HCT116 (cell line): ENCODE data around the gene KIAA1549. TPM values are rescaled to one million over a fixed set of nuclear protein-coding genes. Genes with fewer than 3 reads are reported as not detected.

Experiments
- ATAC-seq: fragments of 200-7000 bp; cut with Tn5 transposase; 2 replicates; pipeline ENCODE4 v1.9.1; 2020; ENCODE audit warnings: mild to moderate bottlenecking, moderate library complexity
- BruUV-seq: library from RNA; stranded (reverse); fragments of 400-500 nt; replicated peaks from 2 replicates; lab custom pipeline; 2021; lab: Mats Ljungman, UMichigan
- CTCF ChIA-PET: fragments of 300-600 bp; sonication (Branson Sonifier 250); formaldehyde crosslinking; loops from one replicate; lab custom pipeline; 2021; ENCODE audit warnings: antibody characterized with exemption; lab: Charles Lee
- POLR2A ChIA-PET: fragments of 300-600, 350-600 bp; sonication (Branson Sonifier 250); formaldehyde crosslinking; loops from one replicate; lab custom pipeline; 2021; ENCODE audit warnings: antibody characterized with exemption; lab: Charles Lee
- RAD21 ChIA-PET, 2 experiments: fragments of 300-600 bp; sonication (Branson Sonifier 250); formaldehyde crosslinking; loops; one replicate each; lab custom pipeline; 2023; ENCODE audit warnings: low total read pairs in 2 of 2; ENCODE audit not compliant: uncharacterized antibody in 2 of 2, unreplicated experiment in 2 of 2, low non-redundant PET in 1 of 2; lab: Charles Lee
- DNase-seq: peaks from one replicate; pipeline ENCODE4 v3.0.0-alpha.2; 2010; ENCODE audit warnings: low read depth, low spot score
- H2AFZ ChIP-seq: fragments of 200-600 bp; shearing (Covaris generic), sonication (generic); 2 replicates; pipeline ENCODE4 v1.6.1; 2017; ENCODE audit warnings: low read depth, mixed run types, mixed read lengths, antibody characterized with exemption, low read length; ENCODE audit not compliant: poor library complexity, severe bottlenecking
- H3K27ac ChIP-seq: 2 replicates; pipeline ENCODE4 v1.5.1; 2012; ENCODE audit warnings: low read depth, low read length
- H3K27me3 ChIP-seq: fragments of 200-600 bp; sonication (generic); 2 replicates; pipeline ENCODE4 v1.6.1; 2016; ENCODE audit warnings: mixed run types, low read length, mixed read lengths; ENCODE audit not compliant: insufficient read depth
- H3K36me3 ChIP-seq, 2 experiments: fragments of 200-500 bp in 1 of 2; fragments of 200-600 bp in 1 of 2; sonication (Bioruptor generic) in 1 of 2; sonication (generic) in 1 of 2; 2 replicates each; pipeline versions ENCODE4 v1.5.1 to v1.6.1; 2014 to 2016; ENCODE audit warnings: low read length in 2 of 2, inconsistent platforms in 1 of 2, mixed read lengths in 1 of 2, mixed run types in 1 of 2; ENCODE audit not compliant: insufficient read depth in 2 of 2, control insufficient read depth in 1 of 2
- H3K4me1 ChIP-seq, 2 experiments: fragments of 200-600 bp in 1 of 2; sonication (generic) in 1 of 2; 2 replicates each; pipeline versions ENCODE4 v1.5.1 to v1.6.1; 2012 to 2017; ENCODE audit warnings: low read length in 2 of 2, inconsistent platforms in 1 of 2, mild to moderate bottlenecking in 1 of 2, mixed read lengths in 1 of 2, mixed run types in 1 of 2, moderate library complexity in 1 of 2; ENCODE audit not compliant: insufficient read depth in 2 of 2, control insufficient read depth in 1 of 2
- H3K4me2 ChIP-seq: fragments of 200-600 bp; sonication (generic); 2 replicates; pipeline ENCODE4 v1.6.1; 2017; ENCODE audit warnings: mixed run types, low read length, mixed read lengths
- H3K4me3 ChIP-seq, 2 experiments: fragments of 200-600 bp in 1 of 2; sonication (generic) in 1 of 2; replicated peaks in 1 of 2; 2 replicates each; pipeline ENCODE4 v1.5.1; 2011 to 2016; ENCODE audit warnings: low read length in 2 of 2, control low read depth in 1 of 2, low read depth in 1 of 2, mild to moderate bottlenecking in 1 of 2, mixed read lengths in 1 of 2, mixed run types in 1 of 2
- H3K79me2 ChIP-seq: fragments of 200-600 bp; sonication (generic); 2 replicates; pipeline ENCODE4 v1.6.1; 2017; ENCODE audit warnings: mild to moderate bottlenecking, mixed run types, low read length, moderate library complexity, mixed read lengths; ENCODE audit not compliant: insufficient read depth
- H3K9ac ChIP-seq: fragments of 200-600 bp; sonication (generic); 2 replicates; pipeline ENCODE4 v1.6.1; 2016; ENCODE audit warnings: low read length, mixed read lengths
- H3K9me2 ChIP-seq: fragments of 200-600 bp; sonication (generic), shearing (Covaris generic); 2 replicates; pipeline ENCODE4 v1.6.1; 2017; ENCODE audit warnings: mixed run types, mild to moderate bottlenecking, moderate library complexity; ENCODE audit not compliant: insufficient read depth
- H3K9me3 ChIP-seq, 2 experiments: fragments of 200-500 bp in 1 of 2; fragments of 200-600 bp in 1 of 2; sonication (Bioruptor generic) in 1 of 2; sonication (generic) in 1 of 2; 2 replicates each; pipeline ENCODE4 v1.6.1; 2014 to 2017; ENCODE audit warnings: low read length in 2 of 2, mixed read lengths in 2 of 2, inconsistent platforms in 1 of 2, low read depth in 1 of 2, mild to moderate bottlenecking in 1 of 2, mixed run types in 1 of 2, moderate library complexity in 1 of 2; ENCODE audit not compliant: control insufficient read depth in 1 of 2, insufficient read depth in 1 of 2
- H4K20me1 ChIP-seq: fragments of 200-600 bp; sonication (generic), shearing (Covaris generic); 2 replicates; pipeline ENCODE4 v1.6.1; 2017; ENCODE audit warnings: mixed run types, mild to moderate bottlenecking, moderate library complexity; ENCODE audit not compliant: insufficient read depth
- CEBPB ChIP-seq: IDR thresholded peaks from 2 replicates; pipeline ENCODE4 v1.6.1; 2012; ENCODE audit warnings: low read depth
- EGR1 ChIP-seq: IDR thresholded peaks from 2 replicates; pipeline ENCODE4 v1.6.1; 2012; ENCODE audit warnings: low read depth
- EZH2phosphoT487 ChIP-seq: fragments of 200-600 bp; IDR thresholded peaks from 2 replicates; pipeline ENCODE4 v1.6.1; 2018; ENCODE audit warnings: antibody characterized with exemption, borderline replicate concordance
- FOSL1 ChIP-seq: IDR thresholded peaks from 2 replicates; pipeline ENCODE4 v1.6.1; 2012; ENCODE audit warnings: low read depth
- JUND ChIP-seq: IDR thresholded peaks from 2 replicates; pipeline ENCODE4 v1.6.1; 2012
- POLR2AphosphoS5 ChIP-seq: IDR thresholded peaks from 2 replicates; pipeline ENCODE4 v1.6.1; 2011; ENCODE audit warnings: mild to moderate bottlenecking, low read depth, low read length, moderate library complexity
- RAD21 ChIP-seq: IDR thresholded peaks from 2 replicates; pipeline ENCODE4 v1.6.1; 2012; ENCODE audit warnings: low read depth, mild to moderate bottlenecking
- TCF7L2 ChIP-seq: IDR thresholded peaks from 2 replicates; pipeline ENCODE4 v1.7.0; 2011; ENCODE audit warnings: borderline replicate concordance, inconsistent platforms; ENCODE audit not compliant: insufficient read depth, insufficient read length; ENCODE audit errors: extremely low read depth
- YY1 ChIP-seq: IDR thresholded peaks from 2 replicates; pipeline ENCODE4 v1.6.1; 2011; ENCODE audit warnings: low read length, low read depth, moderate library complexity, mild to moderate bottlenecking; ENCODE audit not compliant: insufficient replicate concordance; ENCODE audit errors: extremely low read depth
- ZFX ChIP-seq: fragments of 450-650 bp; IDR thresholded peaks from 2 replicates; pipeline ENCODE4 v1.6.1; 2017
- intact Hi-C: fragments of 100-400 bp; cut with micrococcal nuclease; formaldehyde crosslinking; loops from 2 replicates; pipeline ENCODE4 v1.10.0; 2022
- total RNA-seq: library from RNA; stranded (reverse); gene quantifications from one replicate; pipeline ENCODE4 v1.2.1, GENCODE V29; 2021; ENCODE audit not compliant: unreplicated experiment
- TF ChIP-seq, protein P1 (sequence below): IDR thresholded peaks from 2 replicates; pipeline ENCODE4 v1.6.1; 2012

KIAA1549 gene
- total RNA-seq, 1 experiment from 2014 or later, result 3.9 TPM

- no peaks in the 10 kb centered on the region for H4K20me1 ChIP-seq
- no peaks in the 10 kb centered on the region for H3K36me3 ChIP-seq
- H3K27ac ChIP-seq, result no peak overlapping the region
- intact Hi-C loops, result no loop called here
- POLR2A ChIA-PET, result no interaction called here
- no TSS peak for BruUV-seq
- no peaks in the 10 kb centered on the region for H3K27me3 ChIP-seq
- H3K9me3 ChIP-seq, result 0 out of 4 replicates have a peak, but pooled peaks cover 0 to 8% of the 10 kb centered on the region in 2 experiments
- RAD21 ChIA-PET, result no interaction called here
- H3K4me2 ChIP-seq, result no peak overlapping the region
- CTCF ChIA-PET, result no interaction called here
- no peak overlapping the region for H3K4me3 ChIP-seq
- no peak for TF ChIP-seq EGR1
- TF ChIP-seq YY1, result no peak
- TF ChIP-seq, all 23 proteins: peak for 0
- no peaks in the 10 kb centered on the region for H3K9me2 ChIP-seq
- H3K9ac ChIP-seq, result no peak overlapping the region
- H3K79me2 ChIP-seq, result no peaks in the 10 kb centered on the region
- ATAC-seq (no peak), DNase-seq (no peak)
- H2AFZ ChIP-seq, result no peak overlapping the region
- H3K4me1 ChIP-seq, result no peaks in the 10 kb centered on the region
Observed at GRCh38 chr7:138992052-138992531, 10.9 kb upstream of the KIAA1549 start.

- no TSS peak for BruUV-seq
- Histone ChIP-seq H4K20me1 (no peaks in the 10 kb centered on the region), H3K36me3 (no peaks in the 10 kb centered on the region), H3K4me3 (no peak overlapping the region), H3K79me2 (no peaks in the 10 kb centered on the region), H3K9me2 (no peaks in the 10 kb centered on the region), H3K4me1 (no peaks in the 10 kb centered on the region), H3K4me2 (no peak overlapping the region), H2AFZ (no peak overlapping the region), H3K9me3 (0 out of 4 replicates have a peak, but pooled peaks cover 0 to 8% of the 10 kb centered on the region in 2 experiments), H3K27ac (no peak overlapping the region), H3K9ac (no peak overlapping the region), H3K27me3 (no peaks in the 10 kb centered on the region)
- ChIA-PET POLR2A (no interaction called here), CTCF (no interaction called here), RAD21 (no interaction called here)
- intact Hi-C loops, result no loop called here
- no peak for TF ChIP-seq EGR1
- TF ChIP-seq FOSL1, result no peak
- no peak for TF ChIP-seq POLR2AphosphoS5
- TF ChIP-seq ZFX, result no peak
- TF ChIP-seq TCF7L2, result no peak
- TF ChIP-seq, protein P1, sequence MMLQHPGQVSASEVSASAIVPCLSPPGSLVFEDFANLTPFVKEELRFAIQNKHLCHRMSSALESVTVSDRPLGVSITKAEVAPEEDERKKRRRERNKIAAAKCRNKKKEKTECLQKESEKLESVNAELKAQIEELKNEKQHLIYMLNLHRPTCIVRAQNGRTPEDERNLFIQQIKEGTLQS, result no peak
- no peak for TF ChIP-seq CEBPB
- TF ChIP-seq EZH2phosphoT487, result no peak
- no peak for TF ChIP-seq JUND
- no peak for TF ChIP-seq RAD21
- no peak for DNase-seq
- ATAC-seq, result no peak
Observed at GRCh38 chr7:138987686-138988085, 6.5 kb upstream of the KIAA1549 start.
